Measurements from ENCODE around the gene ADH7. TPM values are rescaled to one million over a fixed set of nuclear protein-coding genes. Genes with fewer than 3 reads are reported as not detected.

Gene ADH7
- total RNA-seq, 1 donor from 2014 or later: not detected

- Mint-ChIP-seq H3K4me1 (ENCODE audit: low read depth) (no peaks in the 10 kb centered on the region), H3K27me3 (no peaks in the 10 kb centered on the region), H3K36me3 (ENCODE audit: insufficient read depth) (peaks cover 2% of the 10 kb centered on the region), H3K9me3 (ENCODE audit: low read depth) (peaks cover 11% of the 10 kb centered on the region), H3K27ac (no peak overlapping the region), H3K4me3 (ENCODE audit: low read depth) (no peak overlapping the region)
- TF ChIP-seq CTCF (IDR thresholded peaks at IDR 0.05; ENCODE audit: unreplicated experiment): no peak
- no peak for DNase-seq (ENCODE audit: low spot score, unreplicated experiment)
These were observed 68.7 kb downstream of the ADH7 start for GRCh38 chr4:99366491-99366890.

GRCh38 chr4:99362768-99363167, 72.4 kb downstream of the ADH7 start:
- Mint-ChIP-seq H3K27me3 (no peaks in the 10 kb centered on the region), H3K4me1 (ENCODE audit: low read depth) (no peaks in the 10 kb centered on the region), H3K27ac (no peak overlapping the region), H3K4me3 (ENCODE audit: low read depth) (no peak overlapping the region), H3K36me3 (ENCODE audit: insufficient read depth) (peaks cover 2% of the 10 kb centered on the region), H3K9me3 (ENCODE audit: low read depth) (peaks cover 15% of the 10 kb centered on the region)
- DNase-seq (ENCODE audit: low spot score, unreplicated experiment): no peak
- no peak for TF ChIP-seq CTCF (IDR thresholded peaks at IDR 0.05; ENCODE audit: unreplicated experiment)

Other genes starting within 250 kb of the ADH7 start
- gene ADH6, start 216.1 kb downstream of the ADH7 start, total RNA-seq: 1.9 TPM in 2 replicates
- 5.6 TPM in 2 replicates for gene ADH1A, start 144.4 kb downstream of the ADH7 start, total RNA-seq
- 0.29 and 0.53 TPM in 2 replicates for gene ADH1B, start 113.9 kb downstream of the ADH7 start, total RNA-seq
- gene ADH1C, start 82.6 kb downstream of the ADH7 start, total RNA-seq: 3.3 and 4.6 TPM in 2 replicates
- not detected in 2 replicates for gene C4orf17, start 75.7 kb upstream of the ADH7 start, total RNA-seq
- gene TRMT10A, start 128.7 kb upstream of the ADH7 start, total RNA-seq: 9.2 and 10.1 TPM in 2 replicates
- gene MTTP, start 139.5 kb upstream of the ADH7 start, total RNA-seq: 45.1 and 54.9 TPM in 2 replicates
- not detected in 2 replicates for gene C4orf54, start 222.5 kb upstream of the ADH7 start, total RNA-seq